Glomerular visceral epithelial cell (primary cell): ENCODE measurements around the gene SLC1A7.

Source experiments
- DNase-seq: peaks from one replicate; pipeline ENCODE4 v3.0.0-alpha.2; 2016; ENCODE audit errors: extremely low spot score

SLC1A7 gene

GRCh38 chr1:53062708-53063591 is 79.5 kb downstream of the SLC1A7 start:
- DNase-seq = no peak

- no peak for DNase-seq
These were observed 80.4 kb downstream of the SLC1A7 start, which contains the start of gene PODN for GRCh38 chr1:53061859-53062707. TSS of gene PODN (plus strand) at chr1:53062213. CDS start at chr1:53069856, 7,643 bp downstream.

- DNase-seq = no peak
These were observed 81.1 kb downstream of the SLC1A7 start for GRCh38 chr1:53061123-53061858.

GRCh38 chr1:53060579-53060978 is 81.9 kb downstream of the SLC1A7 start:
- DNase-seq = no peak

- no peak for DNase-seq
These were observed 85.3 kb downstream of the SLC1A7 start for GRCh38 chr1:53057127-53057526.

GRCh38 chr1:53051676-53052075 is 90.8 kb downstream of the SLC1A7 start:
- no peak for DNase-seq

GRCh38 chr1:53050310-53050709 is 92.1 kb downstream of the SLC1A7 start:
- DNase-seq = no peak

- no peak for DNase-seq
These were observed 92.9 kb downstream of the SLC1A7 start for GRCh38 chr1:53049574-53049967.

- no peak for DNase-seq
These were observed 93.4 kb downstream of the SLC1A7 start for GRCh38 chr1:53048960-53049573.

GRCh38 chr1:53047737-53048736 is 94.4 kb downstream of the SLC1A7 start:
- peak; percentile 54 for DNase-seq

- DNase-seq = peak; percentile 63
These were observed 95.5 kb downstream of the SLC1A7 start for GRCh38 chr1:53046930-53047329.

- DNase-seq = no peak
These were observed 97.5 kb downstream of the SLC1A7 start for GRCh38 chr1:53044926-53045325.

- DNase-seq = no peak
These were observed 99.2 kb downstream of the SLC1A7 start for GRCh38 chr1:53043271-53043670.

- DNase-seq = no peak
These were observed 103.9 kb downstream of the SLC1A7 start for GRCh38 chr1:53038566-53038965.
